H1 (cell line): ENCODE data around the gene EPHA6. TPM values are rescaled to one million over a fixed set of nuclear protein-coding genes. Genes with fewer than 3 reads are reported as not detected.

Experiments
- CTCF ChIA-PET: fragments of 300-600 bp; sonication (Branson Sonifier 250); formaldehyde crosslinking; loops from one replicate; lab custom pipeline; 2021; ENCODE audit not compliant: partially characterized antibody; lab: Charles Lee
- POLR2A ChIA-PET: fragments of 300-600 bp; sonication (Branson Sonifier 250); formaldehyde crosslinking; loops from one replicate; lab custom pipeline; 2021; ENCODE audit warnings: inconsistent platforms; ENCODE audit not compliant: partially characterized antibody; lab: Charles Lee
- DNase-seq, 2 experiments: peaks; one replicate each; pipeline versions ENCODE4 v3.0.0 to v3.0.0-alpha.2; 2010 to 2022; ENCODE audit warnings: low spot score in 2 of 2, low read depth in 1 of 2, mixed read lengths in 1 of 2
- FAIRE-seq: peaks from 2 replicates; lab custom pipeline; 2011; peaks lifted over from hg19 to GRCh38; lab: Jason Lieb, UNC
- H2AFZ ChIP-seq: 2 replicates; pipeline ENCODE4 v1.8.1; 2012; ENCODE audit warnings: low read length, inconsistent platforms
- H2AK5ac ChIP-seq: 2 replicates; pipeline ENCODE4 v1.6.1; 2013; ENCODE audit warnings: low read depth, low read length
- H2BK120ac ChIP-seq: replicated peaks from 2 replicates; pipeline ENCODE3; 2013; ENCODE audit warnings: low read depth, low read length, inconsistent platforms
- H2BK12ac ChIP-seq: 2 replicates; pipeline ENCODE4 v1.6.1; 2013; ENCODE audit warnings: low read depth, low read length
- H2BK15ac ChIP-seq: 2 replicates; pipeline ENCODE4 v1.6.1; 2013; ENCODE audit warnings: low read length
- H2BK20ac ChIP-seq: 2 replicates; pipeline ENCODE4 v1.6.1; 2013; ENCODE audit warnings: low read length
- H2BK5ac ChIP-seq: 2 replicates; pipeline ENCODE4 v1.6.1; 2013; ENCODE audit warnings: low read depth, low read length
- H3K14ac ChIP-seq: 2 replicates; pipeline ENCODE4 v1.6.1; 2013; ENCODE audit warnings: inconsistent platforms; ENCODE audit not compliant: insufficient read length
- H3K18ac ChIP-seq: 2 replicates; pipeline ENCODE4 v1.6.1; 2013; ENCODE audit warnings: low read length; ENCODE audit errors: extremely low read depth
- H3K23ac ChIP-seq: 2 replicates; pipeline ENCODE4 v1.6.1; 2013; ENCODE audit warnings: inconsistent platforms; ENCODE audit not compliant: insufficient read length
- H3K23me2 ChIP-seq: 2 replicates; pipeline ENCODE4 v1.6.1; 2013; ENCODE audit warnings: low read depth, low read length
- H3K27ac ChIP-seq: 2 replicates; pipeline ENCODE4 v1.6.1; 2011; ENCODE audit warnings: low read depth, low read length, inconsistent platforms
- H3K27me3 ChIP-seq, 4 experiments: replicated peaks in 1 of 4; 1 replicate in 1 of 4; 2 replicates in 3 of 4; pipeline versions ENCODE4 v1.6.1 to v1.8.1; 2011 to 2013; ENCODE audit warnings: low read length in 3 of 4, mild to moderate bottlenecking in 3 of 4, inconsistent platforms in 2 of 4, mixed read lengths in 2 of 4, moderate library complexity in 1 of 4; ENCODE audit not compliant: control insufficient read depth in 3 of 4, insufficient read depth in 3 of 4; ENCODE audit errors: extremely low read depth in 1 of 4
- H3K36me3 ChIP-seq, 4 experiments: 2 replicates each; pipeline versions ENCODE4 v1.6.1 to v1.8.1; 2011 to 2013; ENCODE audit warnings: mild to moderate bottlenecking in 4 of 4, low read length in 3 of 4, moderate library complexity in 2 of 4, control low read depth in 1 of 4, inconsistent platforms in 1 of 4; ENCODE audit not compliant: insufficient read depth in 4 of 4, control insufficient read depth in 2 of 4
- H3K4ac ChIP-seq: replicated peaks from 2 replicates; pipeline ENCODE3; 2013; ENCODE audit warnings: low read length, low read depth, mixed read lengths, inconsistent platforms; ENCODE audit not compliant: insufficient read length
- H3K4me1 ChIP-seq, 4 experiments: replicated peaks in 1 of 4; 1 replicate in 1 of 4; 2 replicates in 3 of 4; pipeline versions ENCODE4 v1.6.1 to v1.8.1; 2011 to 2013; ENCODE audit warnings: low read length in 3 of 4, inconsistent platforms in 2 of 4, mixed read lengths in 1 of 4; ENCODE audit not compliant: insufficient read depth in 4 of 4, control insufficient read depth in 3 of 4
- H3K4me2 ChIP-seq, 2 experiments: 2 replicates each; pipeline versions ENCODE4 v1.6.1 to v1.8.1; 2011 to 2013; ENCODE audit warnings: low read depth in 2 of 2, low read length in 2 of 2, control low read depth in 1 of 2, inconsistent platforms in 1 of 2, mild to moderate bottlenecking in 1 of 2; ENCODE audit not compliant: insufficient read depth in 1 of 2
- H3K4me3 ChIP-seq, 4 experiments: fragments of 200-600, 300-600 bp in 1 of 4; sonication (generic), shearing (Covaris generic), sonication (Bioruptor Twin) in 1 of 4; 2 replicates each; pipeline versions ENCODE4 v1.5.1 to v1.8.1; 2011 to 2016; ENCODE audit warnings: low read length in 4 of 4, low read depth in 3 of 4, control low read depth in 2 of 4, inconsistent platforms in 2 of 4, mild to moderate bottlenecking in 2 of 4, mixed read lengths in 1 of 4, moderate library complexity in 1 of 4; ENCODE audit not compliant: insufficient read depth in 2 of 4; ENCODE audit errors: extremely low read depth in 1 of 4
- H3K56ac ChIP-seq: replicated peaks from 2 replicates; pipeline ENCODE3; 2013; ENCODE audit warnings: low read depth, mild to moderate bottlenecking, mixed read lengths, low read length, inconsistent platforms; ENCODE audit not compliant: insufficient read length
- H3K79me1 ChIP-seq: 2 replicates; pipeline ENCODE4 v1.6.1; 2013; ENCODE audit warnings: low read depth, low read length, control low read depth
- H3K79me2 ChIP-seq, 2 experiments: 2 replicates each; pipeline versions ENCODE4 v1.6.1 to v1.8.1; 2012 to 2013; ENCODE audit warnings: low read length in 2 of 2, mild to moderate bottlenecking in 2 of 2, inconsistent platforms in 1 of 2; ENCODE audit not compliant: insufficient read depth in 2 of 2, control insufficient read depth in 1 of 2
- H3K9ac ChIP-seq, 4 experiments: replicated peaks in 1 of 4; 1 replicate in 1 of 4; 2 replicates in 3 of 4; pipeline versions ENCODE4 v1.6.1 to v1.8.1; 2011 to 2013; ENCODE audit warnings: low read depth in 3 of 4, low read length in 3 of 4, control low read depth in 2 of 4, mild to moderate bottlenecking in 2 of 4, moderate library complexity in 2 of 4, inconsistent platforms in 1 of 4; ENCODE audit errors: extremely low read depth in 1 of 4
- H3K9me3 ChIP-seq, 2 experiments: 2 replicates each; pipeline versions ENCODE4 v1.6.1 to v1.8.1; 2012 to 2013; ENCODE audit warnings: mild to moderate bottlenecking in 2 of 2, moderate library complexity in 2 of 2, control low read depth in 1 of 2, inconsistent platforms in 1 of 2, low read depth in 1 of 2, low read length in 1 of 2, mixed read lengths in 1 of 2; ENCODE audit not compliant: insufficient read depth in 2 of 2
- H4K20me1 ChIP-seq, 2 experiments: replicated peaks in 1 of 2; 2 replicates each; pipeline versions ENCODE3 to v1.8.1; 2011 to 2013; ENCODE audit warnings: inconsistent platforms in 2 of 2, low read length in 2 of 2, mild to moderate bottlenecking in 1 of 2; ENCODE audit not compliant: insufficient read depth in 2 of 2, control insufficient read depth in 1 of 2
- H4K5ac ChIP-seq: 2 replicates; pipeline ENCODE4 v1.6.1; 2013; ENCODE audit warnings: low read length, low read depth, mixed read lengths, inconsistent platforms; ENCODE audit not compliant: insufficient read length
- H4K8ac ChIP-seq: 2 replicates; pipeline ENCODE4 v1.8.0; 2013; ENCODE audit warnings: mild to moderate bottlenecking, moderate library complexity, low read length, inconsistent platforms; ENCODE audit not compliant: insufficient read depth; ENCODE audit errors: extremely low read depth
- H4K91ac ChIP-seq: replicated peaks from 2 replicates; pipeline ENCODE3; 2013; ENCODE audit warnings: low read length, mixed read lengths, inconsistent platforms; ENCODE audit not compliant: insufficient read length
- KDM1A ChIP-seq: fragments of 200-600, 300-600 bp; sonication (generic); IDR thresholded peaks from 2 replicates; pipeline ENCODE4 v1.7.1; 2016; ENCODE audit warnings: mild to moderate bottlenecking, low read length, borderline replicate concordance
- TAF1 ChIP-seq: IDR thresholded peaks from 2 replicates; pipeline ENCODE4 v1.6.1; 2011; ENCODE audit warnings: mild to moderate bottlenecking, low read depth, low read length
- WGBS, 2 experiments: shearing (Covaris generic) in 1 of 2; methylation state at CpG; one replicate each; pipeline versions ENCODE4 v1.1.6 to v1.1.7; 2013 to 2015; ENCODE audit warnings: low lambda C conversion rate in 2 of 2, mixed read lengths in 2 of 2, inconsistent platforms in 1 of 2, low coverage in 1 of 2, missing lambda C conversion rate in 1 of 2; ENCODE audit not compliant: insufficient replicate concordance in 2 of 2, insufficient coverage in 1 of 2, insufficient read length in 1 of 2; ENCODE audit errors: extremely low coverage in 1 of 2, missing lambda C conversion rate in 1 of 2; 5-methylcytosine and 5-hydroxymethylcytosine counted together
- polyA plus RNA-seq, 7 experiments: library from polyadenylated mRNA; depleted of rRNA in 3 of 7; stranded (reverse) in 5 of 7; unstranded in 2 of 7; fragments of >200 nt in 5 of 7; fragments of 200-250 nt in 2 of 7; gene quantifications; 1 replicate in 5 of 7; 2 replicates in 1 of 7; 4 replicates in 1 of 7; pipeline versions ENCODE4 v1.2.1 to v1.2.3, GENCODE V29; 2011 to 2013; ENCODE audit warnings: missing spikeins in 2 of 7, mixed read lengths in 2 of 7
- total RNA-seq: library from RNA; stranded (reverse); fragmentation: NEBNext Ultra II Directional; extraction: Animal tissue kit (Norgen Biotek cat#: 25700); gene quantifications from 2 replicates; pipeline ENCODE4 v1.2.1, GENCODE V29; 2021

The EPHA6 gene
- total and polyA plus RNA-seq, 2 of the 8 experiments (the other 6 are each of a cell fraction or from before 2014, with no cell fraction given) = 0.83 to 3.2 TPM

DNA sequence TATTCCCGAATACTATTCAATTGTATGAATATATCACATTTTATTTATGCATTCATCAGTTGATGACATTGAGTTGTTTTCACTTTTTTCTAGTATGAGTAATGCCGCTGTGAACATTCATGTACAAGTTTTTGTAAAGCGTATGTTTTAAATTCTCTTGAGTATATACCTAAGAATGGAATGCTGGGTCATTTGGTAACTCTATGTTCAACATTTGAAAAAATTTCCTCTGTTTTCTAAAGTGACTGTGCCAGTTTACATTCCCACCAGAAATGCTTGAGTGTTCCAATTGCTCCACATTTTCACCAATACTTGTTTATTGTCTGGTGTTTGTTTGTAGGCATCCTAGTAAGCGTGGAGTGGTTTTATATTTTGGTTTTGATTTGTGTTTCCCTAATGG, 144.5 kb downstream of the EPHA6 start:
- no peaks in the 10 kb centered on the region for H3K4me1 ChIP-seq
- H3K9me3 ChIP-seq = no peaks in the 10 kb centered on the region
- no peak overlapping the region for H3K18ac ChIP-seq
- no peaks in the 10 kb centered on the region for H3K23me2 ChIP-seq
- no peak overlapping the region for H2BK20ac ChIP-seq
- 91% methylated on average over 4 of the region's 4 CpGs; no CpG with 5 or more reads in 1 of the 2 experiments for WGBS, 2 experiments
- H2BK12ac ChIP-seq = no peak overlapping the region
- no peak overlapping the region for H2BK120ac ChIP-seq
- no peak overlapping the region for H2AFZ ChIP-seq
- ChIA-PET POLR2A (no interaction called here), CTCF (no interaction called here)
- DNase-seq (no peak), FAIRE-seq (no peak)
- no peak overlapping the region for H3K9ac ChIP-seq
- no peaks in the 10 kb centered on the region for H3K27me3 ChIP-seq
- no peaks in the 10 kb centered on the region for H3K79me2 ChIP-seq
- no peak overlapping the region for H4K91ac ChIP-seq
- no peak overlapping the region for H2BK15ac ChIP-seq
- no peak overlapping the region for H4K8ac ChIP-seq
- H3K36me3 ChIP-seq = no peaks in the 10 kb centered on the region
- no peak overlapping the region for H3K14ac ChIP-seq
- no peak overlapping the region for H3K4me2 ChIP-seq
- no peak overlapping the region for H3K56ac ChIP-seq
- no peaks in the 10 kb centered on the region for H3K79me1 ChIP-seq
- H4K5ac ChIP-seq = no peak overlapping the region
- no peak overlapping the region for H2AK5ac ChIP-seq
- H3K23ac ChIP-seq = no peak overlapping the region
- H3K27ac ChIP-seq = no peak overlapping the region
- no peaks in the 10 kb centered on the region for H4K20me1 ChIP-seq
- no peak overlapping the region for H3K4me3 ChIP-seq
- no peak overlapping the region for H3K4ac ChIP-seq
- H2BK5ac ChIP-seq = no peak overlapping the region
- TF ChIP-seq TAF1 (no peak), KDM1A (no peak)
